ENCODE data around the gene PAXX.

PAXX gene

GRCh38 chr9:136962163-136962562 is 30.1 kb upstream of the PAXX start:
- no peaks in the 10 kb centered on the region for H3K27me3 ChIP-seq (ENCODE audit: control insufficient read depth, insufficient read depth, low read length)
- H3K4me3 ChIP-seq (ENCODE audit: low read depth, low read length), result no peak overlapping the region
- H3K27ac ChIP-seq (ENCODE audit: low read depth, low read length), result no peak overlapping the region

DNA sequence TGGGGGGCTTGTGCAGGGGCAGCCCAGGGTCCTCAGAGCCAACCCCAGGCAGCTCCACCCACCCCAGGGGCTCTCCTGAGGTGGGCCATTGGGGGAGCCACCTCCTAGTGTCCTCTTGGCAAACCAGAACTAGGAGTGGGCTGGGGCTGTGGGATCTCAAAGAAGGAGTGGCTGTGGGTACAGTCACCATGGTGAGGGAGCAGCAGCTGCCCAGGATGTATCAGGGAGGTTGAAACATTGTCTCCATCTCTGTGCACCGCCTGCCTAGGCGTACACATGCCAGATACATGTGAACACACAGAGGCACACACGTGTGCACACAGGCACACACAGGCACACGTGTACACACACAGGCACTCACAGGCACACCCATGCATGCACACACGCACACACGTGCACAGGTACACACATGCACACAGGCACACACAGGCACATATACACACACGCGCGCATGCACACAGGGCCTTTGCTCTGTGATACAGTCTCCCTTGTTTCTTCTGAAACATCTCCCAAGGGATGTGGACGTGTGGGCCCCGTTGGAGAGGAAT is 29.4 kb upstream of the PAXX start:
- Histone ChIP-seq H3K27me3 (ENCODE audit: control insufficient read depth, insufficient read depth, low read length) (no peaks in the 10 kb centered on the region), H3K4me1 (ENCODE audit: control insufficient read depth, insufficient read depth, low read length) (peaks cover 8% of the 10 kb centered on the region), H3K4me3 (ENCODE audit: low read depth, low read length) (no peak overlapping the region), H3K9ac (ENCODE audit: low read length) (no peak overlapping the region), H3K9me3 (ENCODE audit: control insufficient read depth, insufficient read depth, low read depth, low read length) (no peaks in the 10 kb centered on the region), H3K27ac (ENCODE audit: low read depth, low read length) (no peak overlapping the region), H3K36me3 (ENCODE audit: control insufficient read depth, insufficient read depth, low read length) (no peaks in the 10 kb centered on the region)

More at GRCh38 chr9:136962163-136962562, 30.1 kb upstream of the PAXX start:
- Histone ChIP-seq H3K36me3 (ENCODE audit: control insufficient read depth, insufficient read depth, low read length) (no peaks in the 10 kb centered on the region), H3K9me3 (ENCODE audit: control insufficient read depth, insufficient read depth, low read depth, low read length) (no peaks in the 10 kb centered on the region), H3K9ac (ENCODE audit: low read length) (no peak overlapping the region), H3K4me1 (ENCODE audit: control insufficient read depth, insufficient read depth, low read length) (peaks cover 8% of the 10 kb centered on the region)

GRCh38 chr9:136963341-136963740 is 28.9 kb upstream of the PAXX start:
- Histone ChIP-seq H3K36me3 (ENCODE audit: control insufficient read depth, insufficient read depth, low read length) (no peaks in the 10 kb centered on the region), H3K9ac (ENCODE audit: low read length) (no peak overlapping the region), H3K4me1 (ENCODE audit: control insufficient read depth, insufficient read depth, low read length) (peaks cover 8% of the 10 kb centered on the region), H3K27me3 (ENCODE audit: control insufficient read depth, insufficient read depth, low read length) (no peaks in the 10 kb centered on the region), H3K27ac (ENCODE audit: low read depth, low read length) (no peak overlapping the region), H3K4me3 (ENCODE audit: low read depth, low read length) (no peak overlapping the region), H3K9me3 (ENCODE audit: control insufficient read depth, insufficient read depth, low read depth, low read length) (no peaks in the 10 kb centered on the region)

DNA sequence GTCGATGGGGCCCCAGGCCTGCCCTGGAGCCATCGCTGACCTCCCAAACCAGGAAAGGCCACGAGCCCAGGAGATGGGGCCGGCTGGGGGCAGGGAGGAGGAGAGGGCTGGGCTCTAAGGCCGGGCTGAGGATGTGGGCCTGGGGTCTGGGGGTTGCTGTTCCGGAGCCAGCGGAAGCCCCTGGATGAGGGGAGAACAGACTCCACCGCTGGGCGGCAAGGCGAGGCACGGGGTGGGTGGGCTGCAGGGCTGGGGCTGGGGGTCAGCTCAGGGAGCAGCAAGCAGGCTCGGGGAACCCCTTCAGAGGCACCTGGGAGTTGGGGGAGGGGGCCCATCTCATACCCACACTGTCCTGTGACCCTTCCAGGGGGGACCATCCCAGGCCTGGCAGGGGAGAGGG is 28.5 kb upstream of the PAXX start:
- peaks cover 8% of the 10 kb centered on the region for H3K4me1 ChIP-seq (ENCODE audit: control insufficient read depth, insufficient read depth, low read length)
- no peak overlapping the region for H3K27ac ChIP-seq (ENCODE audit: low read depth, low read length)
- no peak overlapping the region for H3K4me3 ChIP-seq (ENCODE audit: low read depth, low read length)
- H3K9ac ChIP-seq (ENCODE audit: low read length), result no peak overlapping the region
- H3K27me3 ChIP-seq (ENCODE audit: control insufficient read depth, insufficient read depth, low read length), result no peaks in the 10 kb centered on the region
- no peaks in the 10 kb centered on the region for H3K9me3 ChIP-seq (ENCODE audit: control insufficient read depth, insufficient read depth, low read depth, low read length)
- H3K36me3 ChIP-seq (ENCODE audit: control insufficient read depth, insufficient read depth, low read length), result no peaks in the 10 kb centered on the region

GRCh38 chr9:136964171-136964689 is 28.0 kb upstream of the PAXX start:
- H3K4me1 ChIP-seq (ENCODE audit: control insufficient read depth, insufficient read depth, low read length), result peaks cover 8% of the 10 kb centered on the region
- H3K9me3 ChIP-seq (ENCODE audit: control insufficient read depth, insufficient read depth, low read depth, low read length), result no peaks in the 10 kb centered on the region
- H3K27ac ChIP-seq (ENCODE audit: low read depth, low read length), result no peak overlapping the region
- H3K9ac ChIP-seq (ENCODE audit: low read length), result no peak overlapping the region
- H3K27me3 ChIP-seq (ENCODE audit: control insufficient read depth, insufficient read depth, low read length), result no peaks in the 10 kb centered on the region
- H3K4me3 ChIP-seq (ENCODE audit: low read depth, low read length), result no peak overlapping the region
- no peaks in the 10 kb centered on the region for H3K36me3 ChIP-seq (ENCODE audit: control insufficient read depth, insufficient read depth, low read length)

DNA sequence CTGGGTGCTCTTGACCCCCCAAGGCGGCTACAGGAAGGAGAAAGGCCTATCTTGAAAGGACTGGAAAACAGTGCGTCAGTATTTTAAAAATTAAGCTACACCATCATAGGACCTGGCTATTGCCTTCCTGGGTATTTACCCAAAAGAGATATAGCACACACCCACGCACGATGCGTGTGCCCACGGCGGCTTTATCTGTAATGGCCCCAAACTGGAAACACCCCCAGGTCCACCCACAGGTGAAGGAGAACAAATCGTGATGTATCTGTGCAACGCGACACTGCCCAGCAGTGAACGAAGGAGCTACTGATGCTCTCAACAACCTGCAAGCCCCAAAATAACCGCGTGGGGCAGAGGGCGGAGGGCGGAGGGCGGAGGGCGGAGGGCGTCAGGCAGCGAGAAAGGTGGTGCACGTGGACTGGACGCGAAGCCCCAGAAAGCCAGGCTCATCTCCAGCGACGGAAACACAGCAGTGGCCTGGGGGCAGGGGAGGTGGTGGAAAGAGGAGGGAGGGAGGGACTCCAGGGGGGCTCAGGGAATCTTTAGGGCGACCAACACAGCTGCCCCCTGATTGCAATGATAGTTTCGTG is 27.3 kb upstream of the PAXX start:
- H3K9ac ChIP-seq (ENCODE audit: low read length), result no peak overlapping the region
- no peak overlapping the region for H3K27ac ChIP-seq (ENCODE audit: low read depth, low read length)

GRCh38 chr9:136965771-136966484 is 26.3 kb upstream of the PAXX start:
- no peak overlapping the region for H3K27ac ChIP-seq (ENCODE audit: low read depth, low read length)
- H3K4me3 ChIP-seq (ENCODE audit: low read depth, low read length), result no peak overlapping the region
- H3K4me1 ChIP-seq (ENCODE audit: control insufficient read depth, insufficient read depth, low read length), result peaks cover 8% of the 10 kb centered on the region
- no peaks in the 10 kb centered on the region for H3K36me3 ChIP-seq (ENCODE audit: control insufficient read depth, insufficient read depth, low read length)
- H3K9me3 ChIP-seq (ENCODE audit: control insufficient read depth, insufficient read depth, low read depth, low read length), result no peaks in the 10 kb centered on the region
- peak overlapping the region; percentile 29 for H3K9ac ChIP-seq (ENCODE audit: low read length)
- H3K27me3 ChIP-seq (ENCODE audit: control insufficient read depth, insufficient read depth, low read length), result no peaks in the 10 kb centered on the region

More for the DNA sequence above, 27.3 kb upstream of the PAXX start:
- Histone ChIP-seq H3K4me1 (ENCODE audit: control insufficient read depth, insufficient read depth, low read length) (peaks cover 8% of the 10 kb centered on the region), H3K9me3 (ENCODE audit: control insufficient read depth, insufficient read depth, low read depth, low read length) (no peaks in the 10 kb centered on the region), H3K27me3 (ENCODE audit: control insufficient read depth, insufficient read depth, low read length) (no peaks in the 10 kb centered on the region), H3K4me3 (ENCODE audit: low read depth, low read length) (no peak overlapping the region), H3K36me3 (ENCODE audit: control insufficient read depth, insufficient read depth, low read length) (no peaks in the 10 kb centered on the region)

DNA sequence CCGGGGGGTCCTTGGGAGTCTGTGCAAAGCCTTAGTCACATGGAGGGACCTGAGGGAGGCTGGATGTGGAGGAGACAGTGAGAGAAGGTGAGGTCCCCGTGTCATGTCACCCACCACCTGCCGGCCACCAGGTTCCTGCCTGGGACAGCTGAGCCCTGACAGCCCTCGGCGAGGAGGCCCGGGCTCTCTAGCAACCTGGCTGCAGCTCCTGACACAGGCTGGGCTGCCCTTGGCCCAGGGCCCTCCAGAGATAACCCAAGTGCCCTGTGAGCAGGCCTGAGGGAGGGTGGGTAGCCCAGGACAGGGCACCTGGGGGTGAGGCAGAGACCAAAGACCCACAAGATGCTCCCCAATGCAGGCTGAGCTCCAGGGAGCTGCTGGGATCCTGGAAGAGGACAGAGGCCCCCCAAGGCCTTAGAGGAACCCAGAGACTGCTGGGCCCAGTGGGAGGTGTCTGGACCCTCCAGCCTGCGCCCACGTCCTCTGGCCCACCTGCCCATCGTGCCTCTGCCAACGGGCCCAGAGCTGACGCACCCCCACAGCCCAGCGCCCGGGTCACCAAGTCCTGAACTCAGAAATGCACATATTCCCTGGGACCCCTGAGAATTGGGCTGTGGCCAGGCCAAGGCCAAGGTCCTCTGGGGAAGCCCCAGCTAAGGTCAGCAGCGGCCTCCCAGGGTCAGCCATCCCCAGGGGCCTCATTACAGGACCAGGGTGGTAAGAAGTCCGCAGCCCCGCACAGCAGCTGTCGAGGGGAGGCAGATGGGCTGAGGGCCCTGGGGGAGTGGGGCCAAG is 23.7 kb upstream of the PAXX start:
- no peaks in the 10 kb centered on the region for H3K36me3 ChIP-seq (ENCODE audit: control insufficient read depth, insufficient read depth, low read length)
- no peak overlapping the region for H3K4me3 ChIP-seq (ENCODE audit: low read depth, low read length)
- H3K9me3 ChIP-seq (ENCODE audit: control insufficient read depth, insufficient read depth, low read depth, low read length), result no peaks in the 10 kb centered on the region
- peaks cover 8% of the 10 kb centered on the region for H3K4me1 ChIP-seq (ENCODE audit: control insufficient read depth, insufficient read depth, low read length)
- no peak overlapping the region for H3K9ac ChIP-seq (ENCODE audit: low read length)
- H3K27ac ChIP-seq (ENCODE audit: low read depth, low read length), result no peak overlapping the region
- no peaks in the 10 kb centered on the region for H3K27me3 ChIP-seq (ENCODE audit: control insufficient read depth, insufficient read depth, low read length)

- Histone ChIP-seq H3K4me1 (ENCODE audit: control insufficient read depth, insufficient read depth, low read length) (peaks cover 8% of the 10 kb centered on the region), H3K4me3 (ENCODE audit: low read depth, low read length) (no peak overlapping the region), H3K27ac (ENCODE audit: low read depth, low read length) (no peak overlapping the region), H3K9ac (ENCODE audit: low read length) (no peak overlapping the region), H3K9me3 (ENCODE audit: control insufficient read depth, insufficient read depth, low read depth, low read length) (no peaks in the 10 kb centered on the region), H3K36me3 (ENCODE audit: control insufficient read depth, insufficient read depth, low read length) (no peaks in the 10 kb centered on the region), H3K27me3 (ENCODE audit: control insufficient read depth, insufficient read depth, low read length) (no peaks in the 10 kb centered on the region)
Observed at GRCh38 chr9:136969150-136969549, 23.1 kb upstream of the PAXX start.

DNA sequence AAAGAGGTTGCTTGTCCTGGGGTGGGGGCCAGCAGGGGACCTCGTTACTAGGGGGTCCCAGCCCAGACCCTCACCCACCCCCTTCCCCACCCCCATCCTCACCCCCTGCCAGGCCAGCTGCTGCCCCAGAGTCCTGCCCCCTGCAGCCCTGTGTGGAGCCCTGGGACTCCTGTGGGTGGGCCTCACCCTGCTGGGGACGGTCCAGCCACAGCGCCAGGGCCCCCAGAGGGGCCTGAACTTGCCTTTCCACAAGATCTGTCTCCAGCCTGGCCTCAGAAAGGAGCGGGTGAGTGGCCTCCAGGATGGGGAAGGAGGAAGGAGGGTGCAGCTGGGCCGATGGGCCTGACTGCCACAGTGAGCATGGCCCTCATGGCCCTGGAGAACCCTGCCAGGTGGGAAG is 22.4 kb upstream of the PAXX start:
- Histone ChIP-seq H3K9ac (ENCODE audit: low read length) (no peak overlapping the region), H3K27ac (ENCODE audit: low read depth, low read length) (no peak overlapping the region), H3K27me3 (ENCODE audit: control insufficient read depth, insufficient read depth, low read length) (no peaks in the 10 kb centered on the region), H3K9me3 (ENCODE audit: control insufficient read depth, insufficient read depth, low read depth, low read length) (no peaks in the 10 kb centered on the region), H3K36me3 (ENCODE audit: control insufficient read depth, insufficient read depth, low read length) (no peaks in the 10 kb centered on the region), H3K4me3 (ENCODE audit: low read depth, low read length) (no peak overlapping the region), H3K4me1 (ENCODE audit: control insufficient read depth, insufficient read depth, low read length) (peaks cover 8% of the 10 kb centered on the region)

- H3K27ac ChIP-seq (ENCODE audit: low read depth, low read length), result no peak overlapping the region
- H3K27me3 ChIP-seq (ENCODE audit: control insufficient read depth, insufficient read depth, low read length), result no peaks in the 10 kb centered on the region
- no peaks in the 10 kb centered on the region for H3K36me3 ChIP-seq (ENCODE audit: control insufficient read depth, insufficient read depth, low read length)
- H3K9ac ChIP-seq (ENCODE audit: low read length), result no peak overlapping the region
- no peak overlapping the region for H3K4me3 ChIP-seq (ENCODE audit: low read depth, low read length)
- H3K9me3 ChIP-seq (ENCODE audit: control insufficient read depth, insufficient read depth, low read depth, low read length), result no peaks in the 10 kb centered on the region
- H3K4me1 ChIP-seq (ENCODE audit: control insufficient read depth, insufficient read depth, low read length), result peaks cover 8% of the 10 kb centered on the region
Observed at GRCh38 chr9:136970361-136970760, 21.9 kb upstream of the PAXX start.

Measured in HUES6 (cell line).